Activated naive CD4-positive, alpha-beta T cell treated with anti-CD3 and anti-CD28 coated beads for 36 hours (primary cell): ENCODE results near the gene HS2ST1. TPM values are rescaled to one million over a fixed set of nuclear protein-coding genes. Genes with fewer than 3 reads are reported as not detected.
"Not testable (repeated sequence)": the region's sequence is repeated elsewhere in the genome, so short reads cannot be mapped to it uniquely, and the experiment has no call there.

Source experiments
- CTCF ChIA-PET: fragments of 350-600 bp; sonication (Branson Sonifier 250); formaldehyde crosslinking; loops from one replicate; lab custom pipeline; 2021; ENCODE audit warnings: antibody characterized with exemption; lab: Charles Lee
- DNase-seq: peaks from one replicate; pipeline ENCODE4 v3.0.0-alpha.2; 2020
- H3K27ac Mint-ChIP-seq: one replicate; pipeline ENCODE4 v1.8.0; 2021; ENCODE audit warnings: mild to moderate bottlenecking, mixed read lengths
- H3K27me3 Mint-ChIP-seq: one replicate; pipeline ENCODE4 v1.8.0; 2021; ENCODE audit warnings: low read depth, mixed read lengths
- H3K36me3 Mint-ChIP-seq: one replicate; pipeline ENCODE4 v1.8.0; 2021; ENCODE audit warnings: low read depth, mixed read lengths
- H3K4me1 Mint-ChIP-seq: one replicate; pipeline ENCODE4 v1.8.0; 2021; ENCODE audit warnings: low read depth, mixed read lengths
- H3K4me3 Mint-ChIP-seq: one replicate; pipeline ENCODE4 v1.8.0; 2021; ENCODE audit warnings: mild to moderate bottlenecking, moderate library complexity, mixed read lengths
- H3K9me3 Mint-ChIP-seq: one replicate; pipeline ENCODE4 v1.8.0; 2021; ENCODE audit warnings: mixed read lengths
- intact Hi-C: fragments of 100-400 bp; cut with micrococcal nuclease; formaldehyde crosslinking; loops from one replicate; pipeline ENCODE4 v1.15.1; 2023
- total RNA-seq, 2 experiments: library from RNA; stranded (reverse); gene quantifications; one replicate each; pipeline ENCODE4 v1.2.3, GENCODE V29; 2021

HS2ST1 gene
- total RNA-seq, 2 experiments from 2014 or later, result 11.3 to 15.5 TPM

GRCh38 chr1:86976664-86977063 is 62.2 kb downstream of the HS2ST1 start:
- H3K27me3 Mint-ChIP-seq, result no peaks in the 10 kb centered on the region
- H3K9me3 Mint-ChIP-seq, result no peaks in the 10 kb centered on the region
- intact Hi-C loops, result no loop called here
- H3K27ac Mint-ChIP-seq, result no peak overlapping the region
- DNase-seq, result no peak
- H3K36me3 Mint-ChIP-seq, result peaks cover 3% of the 10 kb centered on the region
- CTCF ChIA-PET, result interaction anchor here (1.1 kb wide), 1 partner anchor 10 kb away, joined by 6 read pairs; no protein-coding TSS in a partner anchor
- peaks cover 1% of the 10 kb centered on the region for H3K4me1 Mint-ChIP-seq
- H3K4me3 Mint-ChIP-seq, result no peak overlapping the region

DNA sequence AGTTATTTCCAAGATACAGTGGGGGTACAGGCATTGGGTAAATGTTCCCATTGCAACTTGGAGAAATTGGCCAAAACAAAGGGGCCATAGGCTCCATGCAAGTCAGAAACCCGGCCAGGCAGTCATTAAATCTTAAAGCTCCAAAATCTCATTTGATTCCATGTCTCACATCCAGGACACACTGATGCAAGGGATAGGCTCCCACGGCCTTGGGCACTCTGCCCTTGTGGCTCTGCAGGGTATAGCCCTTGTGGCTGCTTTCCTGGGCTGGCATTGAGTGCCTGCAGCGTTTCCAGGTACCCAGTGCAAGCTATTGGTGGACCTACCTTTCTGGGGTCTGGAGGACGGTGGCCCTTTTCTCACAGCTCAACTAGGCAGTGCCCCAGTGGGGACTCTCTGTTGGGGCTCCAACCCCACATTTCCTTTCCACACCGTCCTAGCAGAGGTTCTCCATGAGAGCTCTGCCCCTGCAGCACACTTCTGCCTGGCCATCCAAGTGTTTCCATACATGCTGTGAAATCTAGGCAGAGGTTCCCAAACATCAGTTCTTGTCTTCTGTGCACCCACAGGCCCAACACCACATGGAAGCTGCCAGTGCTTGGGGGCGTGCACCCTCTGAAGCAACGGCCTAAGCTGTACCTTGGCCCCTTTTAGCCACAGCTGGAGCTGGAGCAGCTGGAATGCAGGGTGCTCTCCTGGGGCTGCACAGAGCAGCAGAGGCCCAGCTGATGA is 67.2 kb downstream of the HS2ST1 start:
- no peak overlapping the region for H3K27ac Mint-ChIP-seq
- H3K4me1 Mint-ChIP-seq, result peaks cover 1% of the 10 kb centered on the region
- intact Hi-C loops, result no loop called here
- H3K4me3 Mint-ChIP-seq, result no peak overlapping the region
- peaks cover 7% of the 10 kb centered on the region for H3K36me3 Mint-ChIP-seq
- CTCF ChIA-PET, result interaction anchor here (1.2 kb wide), 1 partner anchor 15 kb away, joined by 3 read pairs; no protein-coding TSS in a partner anchor
- DNase-seq, result no peak
- no peaks in the 10 kb centered on the region for H3K27me3 Mint-ChIP-seq
- H3K9me3 Mint-ChIP-seq, result no peaks in the 10 kb centered on the region

GRCh38 chr1:86983677-86984076 is 69.2 kb downstream of the HS2ST1 start:
- CTCF ChIA-PET, result interaction anchor here (0.6 kb wide), 1 partner anchor 188 kb away, joined by 3 read pairs; no protein-coding TSS in a partner anchor
- H3K27me3 Mint-ChIP-seq, H3K36me3 Mint-ChIP-seq, intact Hi-C loops, H3K4me1 Mint-ChIP-seq, H3K4me3 Mint-ChIP-seq, H3K9me3 Mint-ChIP-seq, DNase-seq, H3K27ac Mint-ChIP-seq: not testable (repeated sequence)

DNA sequence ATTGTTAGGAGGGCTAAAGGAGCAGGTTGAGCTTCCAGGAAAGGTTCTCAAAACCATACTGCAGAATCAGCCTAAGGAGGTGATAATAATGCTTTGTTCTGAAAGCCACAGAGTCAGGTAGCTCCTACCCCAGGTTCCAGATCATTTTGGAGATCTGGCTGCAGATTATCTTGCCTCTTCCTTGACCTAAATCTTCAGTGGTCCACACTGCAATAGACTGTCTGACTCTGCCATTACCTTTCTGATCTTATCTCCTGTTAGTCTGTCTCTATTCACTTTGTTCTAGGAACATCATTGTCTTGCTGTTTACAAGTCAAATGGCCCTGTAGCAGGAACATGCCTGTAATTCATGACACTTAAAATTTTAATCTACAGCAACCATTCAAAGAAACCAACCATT is 73.0 kb downstream of the HS2ST1 start:
- intact Hi-C loops, result no loop called here
- DNase-seq, result no peak
- CTCF ChIA-PET, result no interaction called here
- no peak overlapping the region for H3K27ac Mint-ChIP-seq
- no peaks in the 10 kb centered on the region for H3K4me1 Mint-ChIP-seq
- peaks cover 9% of the 10 kb centered on the region for H3K36me3 Mint-ChIP-seq
- H3K27me3 Mint-ChIP-seq, result no peaks in the 10 kb centered on the region
- no peak overlapping the region for H3K4me3 Mint-ChIP-seq
- no peaks in the 10 kb centered on the region for H3K9me3 Mint-ChIP-seq

DNA sequence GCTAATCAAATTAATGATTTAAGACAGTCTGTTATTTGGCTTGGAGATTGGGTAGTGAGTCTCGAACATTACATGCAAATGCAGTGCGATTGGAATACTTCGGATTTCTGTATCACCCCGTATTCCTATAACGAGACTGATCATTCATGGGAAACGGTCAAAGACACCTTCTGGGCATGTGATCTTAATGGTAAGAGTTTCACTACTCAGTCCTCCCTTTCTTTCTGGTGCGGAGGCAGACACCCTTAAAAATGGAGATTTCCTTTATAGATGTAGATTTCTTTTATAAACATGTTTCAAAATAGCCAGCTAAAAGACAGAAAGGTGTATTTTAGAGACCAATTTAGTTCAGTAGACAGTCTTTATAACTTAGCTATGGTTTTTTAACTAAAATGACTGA is 74.4 kb downstream of the HS2ST1 start:
- peaks cover 5% of the 10 kb centered on the region for H3K36me3 Mint-ChIP-seq
- no peaks in the 10 kb centered on the region for H3K4me1 Mint-ChIP-seq
- H3K27ac Mint-ChIP-seq, result no peak overlapping the region
- H3K27me3 Mint-ChIP-seq, result no peaks in the 10 kb centered on the region
- CTCF ChIA-PET, result interaction anchor here (0.5 kb wide), 1 partner anchor 31 kb away, joined by 4 read pairs; no protein-coding TSS in a partner anchor
- no peak for DNase-seq
- no peaks in the 10 kb centered on the region for H3K9me3 Mint-ChIP-seq
- intact Hi-C loops, result no loop called here
- H3K4me3 Mint-ChIP-seq, result no peak overlapping the region

GRCh38 chr1:86989690-86990089 is 75.3 kb downstream of the HS2ST1 start:
- H3K9me3 Mint-ChIP-seq, H3K4me1 Mint-ChIP-seq, H3K27ac Mint-ChIP-seq, DNase-seq, CTCF ChIA-PET, H3K27me3 Mint-ChIP-seq, H3K36me3 Mint-ChIP-seq, intact Hi-C loops, H3K4me3 Mint-ChIP-seq: not testable (repeated sequence)

GRCh38 chr1:86990826-86991225 is 76.4 kb downstream of the HS2ST1 start:
- Mint-ChIP-seq H3K36me3 (peaks cover 5% of the 10 kb centered on the region), H3K4me3 (no peak overlapping the region), H3K27ac (no peak overlapping the region), H3K9me3 (no peaks in the 10 kb centered on the region), H3K4me1 (no peaks in the 10 kb centered on the region), H3K27me3 (no peaks in the 10 kb centered on the region)
- CTCF ChIA-PET, result interaction anchor here (0.8 kb wide), 1 partner anchor 157 kb away, joined by 3 read pairs; no protein-coding TSS in a partner anchor
- DNase-seq, result no peak
- intact Hi-C loops, result no loop called here

GRCh38 chr1:86991549-86992186 is 77.2 kb downstream of the HS2ST1 start:
- H3K4me3 Mint-ChIP-seq, result no peak overlapping the region
- H3K4me1 Mint-ChIP-seq, result peaks cover 2% of the 10 kb centered on the region
- DNase-seq, result no peak
- H3K27me3 Mint-ChIP-seq, result no peaks in the 10 kb centered on the region
- H3K9me3 Mint-ChIP-seq, result no peaks in the 10 kb centered on the region
- H3K27ac Mint-ChIP-seq, result no peak overlapping the region
- intact Hi-C loops, result no loop called here
- CTCF ChIA-PET, result no interaction called here
- peaks cover 5% of the 10 kb centered on the region for H3K36me3 Mint-ChIP-seq

DNA sequence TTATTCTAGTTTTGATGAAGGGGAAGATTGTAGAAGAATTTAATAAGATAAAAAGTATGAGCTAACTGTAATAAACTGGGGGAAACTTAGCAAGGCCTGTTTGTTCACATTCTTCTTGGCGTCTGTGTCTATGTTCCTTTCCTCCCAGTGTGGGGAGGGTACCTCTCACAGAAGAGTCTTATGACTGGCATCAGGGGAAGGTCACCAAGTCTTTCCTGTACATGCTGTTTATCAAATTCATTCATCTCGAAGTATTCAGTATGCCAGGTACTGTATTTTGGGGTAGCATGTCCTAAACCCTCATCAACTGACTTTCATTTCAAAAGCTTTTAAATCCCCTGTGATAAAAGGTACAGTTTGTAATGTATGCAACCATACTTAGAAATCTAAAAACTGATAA is 78.4 kb downstream of the HS2ST1 start:
- CTCF ChIA-PET, result interaction anchor here (0.5 kb wide), 1 partner anchor 116 kb away, joined by 3 read pairs; no protein-coding TSS in a partner anchor

GRCh38 chr1:86993269-86993985 is 79.0 kb downstream of the HS2ST1 start:
- CTCF ChIA-PET, result interaction anchor here (0.5 kb wide), 1 partner anchor 116 kb away, joined by 3 read pairs; no protein-coding TSS in a partner anchor
- H3K9me3 Mint-ChIP-seq, result no peaks in the 10 kb centered on the region

More for the DNA sequence above, 78.4 kb downstream of the HS2ST1 start:
- Mint-ChIP-seq H3K9me3 (no peaks in the 10 kb centered on the region), H3K4me3 (no peak overlapping the region), H3K27me3 (no peaks in the 10 kb centered on the region), H3K27ac (no peak overlapping the region), H3K4me1 (peaks cover 5% of the 10 kb centered on the region), H3K36me3 (peaks cover 5% of the 10 kb centered on the region)
- DNase-seq, result no peak
- intact Hi-C loops, result no loop called here

GRCh38 chr1:86994061-86994460 is 79.6 kb downstream of the HS2ST1 start:
- no peak for DNase-seq
- intact Hi-C loops, result no loop called here
- Mint-ChIP-seq H3K4me1 (peaks cover 9% of the 10 kb centered on the region), H3K4me3 (no peak overlapping the region), H3K27ac (no peak overlapping the region), H3K36me3 (peaks cover 4% of the 10 kb centered on the region), H3K27me3 (no peaks in the 10 kb centered on the region), H3K9me3 (no peaks in the 10 kb centered on the region)
- CTCF ChIA-PET, result no interaction called here

More at GRCh38 chr1:86993269-86993985, 79.0 kb downstream of the HS2ST1 start:
- no peak for DNase-seq
- Mint-ChIP-seq H3K27me3 (no peaks in the 10 kb centered on the region), H3K36me3 (peaks cover 5% of the 10 kb centered on the region), H3K4me1 (peaks cover 5% of the 10 kb centered on the region), H3K27ac (no peak overlapping the region), H3K4me3 (no peak overlapping the region)
- intact Hi-C loops, result no loop called here

DNA sequence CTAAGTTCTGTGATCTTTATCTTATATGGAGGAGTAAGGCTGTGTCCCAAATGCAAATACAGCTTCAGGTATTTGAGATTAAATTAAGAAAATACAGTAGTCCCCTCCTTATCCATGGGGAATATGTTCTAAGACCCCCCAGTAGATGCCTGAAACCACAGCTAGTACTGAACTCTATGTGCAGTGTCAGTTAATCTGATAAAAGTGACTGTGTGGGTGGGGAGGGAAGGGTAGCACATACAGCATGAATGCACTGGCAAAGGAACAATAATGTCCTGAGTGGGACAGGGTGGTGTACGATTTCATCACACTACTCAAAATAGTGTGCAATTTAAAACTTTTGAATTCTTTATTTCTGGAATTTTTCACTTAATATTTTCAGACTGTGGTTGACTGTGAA is 83.1 kb downstream of the HS2ST1 start:
- intact Hi-C loops, result no loop called here
- no peak overlapping the region for H3K4me3 Mint-ChIP-seq
- DNase-seq, result no peak
- CTCF ChIA-PET, result interaction anchor here (1.1 kb wide), 1 partner anchor 164 kb away, joined by 3 read pairs; no protein-coding TSS in a partner anchor
- H3K27ac Mint-ChIP-seq, result no peak overlapping the region
- H3K36me3 Mint-ChIP-seq, result peaks cover 2% of the 10 kb centered on the region
- H3K27me3 Mint-ChIP-seq, result no peaks in the 10 kb centered on the region
- no peaks in the 10 kb centered on the region for H3K9me3 Mint-ChIP-seq
- peaks cover 9% of the 10 kb centered on the region for H3K4me1 Mint-ChIP-seq
